ENCODE results near the gene LCLAT1. TPM values are rescaled to one million over a fixed set of nuclear protein-coding genes. Genes with fewer than 3 reads are reported as not detected.

Gene LCLAT1
- total RNA-seq, 1 donor from 2014 or later: 29.3 TPM

Other genes with a start within 250 kb of the LCLAT1 start
- gene LBH, start 215.7 kb upstream of the LCLAT1 start, total RNA-seq: 62.3 and 80.5 TPM in 2 replicates

All from progenitor cell of endocrine pancreas (in vitro differentiated cells).